Mesenchymal stem cell (in vitro differentiated cells and primary cell): ENCODE data around the gene GRK2.

Experiments used
- DNase-seq: peaks from one replicate; pipeline ENCODE4 v3.0.0-alpha.2; 2013
- H2AFZ ChIP-seq: one replicate; pipeline ENCODE4 v1.6.1; 2013; ENCODE audit warnings: low read depth, mild to moderate bottlenecking, control low read depth, inconsistent platforms, low read length, moderate library complexity
- H2AK5ac ChIP-seq: 2 replicates; pipeline ENCODE4 v1.6.1; 2013; ENCODE audit warnings: low read length, moderate library complexity, mild to moderate bottlenecking, inconsistent platforms; ENCODE audit not compliant: severe bottlenecking
- H2BK120ac ChIP-seq: one replicate; pipeline ENCODE4 v1.6.1; 2013; ENCODE audit warnings: low read depth, mild to moderate bottlenecking, inconsistent platforms, low read length, moderate library complexity
- H2BK12ac ChIP-seq, 2 experiments: one replicate each; pipeline ENCODE4 v1.6.1; 2013; ENCODE audit warnings: inconsistent platforms in 2 of 2, low read length in 2 of 2, mild to moderate bottlenecking in 2 of 2, moderate library complexity in 2 of 2, control low read depth in 1 of 2
- H2BK15ac ChIP-seq: one replicate; pipeline ENCODE4 v1.6.1; 2013; ENCODE audit warnings: mild to moderate bottlenecking, low read depth, inconsistent platforms; ENCODE audit not compliant: poor library complexity, severe bottlenecking
- H2BK5ac ChIP-seq: 2 replicates; pipeline ENCODE4 v1.6.1; 2013; ENCODE audit warnings: low read depth, mild to moderate bottlenecking, low read length, control low read depth, inconsistent platforms; ENCODE audit not compliant: poor library complexity, severe bottlenecking
- H3K14ac ChIP-seq, 2 experiments: one replicate each; pipeline ENCODE4 v1.6.1; 2013; ENCODE audit warnings: inconsistent platforms in 2 of 2, low read length in 2 of 2, control low read depth in 1 of 2, mild to moderate bottlenecking in 1 of 2, moderate library complexity in 1 of 2
- H3K18ac ChIP-seq, 2 experiments: one replicate each; pipeline ENCODE4 v1.6.1; 2013; ENCODE audit warnings: inconsistent platforms in 2 of 2, low read length in 2 of 2, control low read depth in 1 of 2, low read depth in 1 of 2, mild to moderate bottlenecking in 1 of 2
- H3K23ac ChIP-seq, 2 experiments: one replicate each; pipeline ENCODE4 v1.6.1; 2013; ENCODE audit warnings: inconsistent platforms in 2 of 2, low read length in 2 of 2, mild to moderate bottlenecking in 2 of 2, moderate library complexity in 2 of 2, control low read depth in 1 of 2
- H3K27ac ChIP-seq: 2 replicates; pipeline ENCODE4 v1.5.1; 2013; ENCODE audit warnings: mild to moderate bottlenecking, moderate library complexity, low read length, control low read depth, inconsistent platforms; ENCODE audit not compliant: poor library complexity, severe bottlenecking
- H3K27me3 ChIP-seq, 2 experiments: 2 replicates each; pipeline versions ENCODE4 v1.6.1 to v1.7.0; 2013; ENCODE audit warnings: low read length in 2 of 2, mild to moderate bottlenecking in 2 of 2, moderate library complexity in 2 of 2, control low read depth in 1 of 2, inconsistent platforms in 1 of 2; ENCODE audit not compliant: control insufficient read depth in 1 of 2, insufficient read depth in 1 of 2
- H3K36me3 ChIP-seq, 2 experiments: 2 replicates each; pipeline versions ENCODE4 v1.6.1 to v1.7.0; 2013; ENCODE audit warnings: low read length in 2 of 2, control low read depth in 1 of 2, inconsistent platforms in 1 of 2, low read depth in 1 of 2, mild to moderate bottlenecking in 1 of 2; ENCODE audit not compliant: insufficient read depth in 2 of 2, control insufficient read depth in 1 of 2
- H3K4ac ChIP-seq, 2 experiments: one replicate each; pipeline ENCODE4 v1.6.1; 2013; ENCODE audit warnings: inconsistent platforms in 2 of 2, low read length in 2 of 2, mild to moderate bottlenecking in 2 of 2, moderate library complexity in 2 of 2, control low read depth in 1 of 2, low read depth in 1 of 2
- H3K4me1 ChIP-seq: 2 replicates; pipeline ENCODE4 v1.6.1; 2013; ENCODE audit warnings: low read depth, low read length, control low read depth; ENCODE audit not compliant: control insufficient read depth, insufficient read depth
- H3K4me2 ChIP-seq: 2 replicates; pipeline ENCODE4 v1.6.1; 2013; ENCODE audit warnings: low read length, mild to moderate bottlenecking, inconsistent platforms; ENCODE audit not compliant: poor library complexity, severe bottlenecking
- H3K4me3 ChIP-seq, 2 experiments: 2 replicates each; pipeline versions ENCODE4 v1.5.1 to v1.7.0; 2013; ENCODE audit warnings: low read length in 2 of 2, mild to moderate bottlenecking in 2 of 2, control low read depth in 1 of 2, low read depth in 1 of 2; ENCODE audit not compliant: insufficient read depth in 1 of 2
- H3K79me1 ChIP-seq: replicated peaks from 2 replicates; pipeline ENCODE4 v1.6.1; 2013; ENCODE audit warnings: mild to moderate bottlenecking, control low read depth, low read length, inconsistent platforms; ENCODE audit not compliant: poor library complexity, severe bottlenecking
- H3K9ac ChIP-seq: 2 replicates; pipeline ENCODE4 v1.7.0; 2013; ENCODE audit warnings: mild to moderate bottlenecking, low read length, moderate library complexity
- H3K9me3 ChIP-seq: 2 replicates; pipeline ENCODE4 v1.7.0; 2013; ENCODE audit warnings: mild to moderate bottlenecking, low read length; ENCODE audit not compliant: control insufficient read depth
- H4K8ac ChIP-seq: one replicate; pipeline ENCODE4 v1.6.1; 2013; ENCODE audit warnings: inconsistent platforms, mild to moderate bottlenecking, low read length, moderate library complexity
- H4K91ac ChIP-seq: one replicate; pipeline ENCODE4 v1.6.1; 2013; ENCODE audit warnings: mild to moderate bottlenecking, low read length, inconsistent platforms
- WGBS: methylation state at CpG from one replicate; pipeline ENCODE4 v1.1.7; 2013; ENCODE audit warnings: mixed read lengths; 5-methylcytosine and 5-hydroxymethylcytosine counted together

GRK2 gene

DNA sequence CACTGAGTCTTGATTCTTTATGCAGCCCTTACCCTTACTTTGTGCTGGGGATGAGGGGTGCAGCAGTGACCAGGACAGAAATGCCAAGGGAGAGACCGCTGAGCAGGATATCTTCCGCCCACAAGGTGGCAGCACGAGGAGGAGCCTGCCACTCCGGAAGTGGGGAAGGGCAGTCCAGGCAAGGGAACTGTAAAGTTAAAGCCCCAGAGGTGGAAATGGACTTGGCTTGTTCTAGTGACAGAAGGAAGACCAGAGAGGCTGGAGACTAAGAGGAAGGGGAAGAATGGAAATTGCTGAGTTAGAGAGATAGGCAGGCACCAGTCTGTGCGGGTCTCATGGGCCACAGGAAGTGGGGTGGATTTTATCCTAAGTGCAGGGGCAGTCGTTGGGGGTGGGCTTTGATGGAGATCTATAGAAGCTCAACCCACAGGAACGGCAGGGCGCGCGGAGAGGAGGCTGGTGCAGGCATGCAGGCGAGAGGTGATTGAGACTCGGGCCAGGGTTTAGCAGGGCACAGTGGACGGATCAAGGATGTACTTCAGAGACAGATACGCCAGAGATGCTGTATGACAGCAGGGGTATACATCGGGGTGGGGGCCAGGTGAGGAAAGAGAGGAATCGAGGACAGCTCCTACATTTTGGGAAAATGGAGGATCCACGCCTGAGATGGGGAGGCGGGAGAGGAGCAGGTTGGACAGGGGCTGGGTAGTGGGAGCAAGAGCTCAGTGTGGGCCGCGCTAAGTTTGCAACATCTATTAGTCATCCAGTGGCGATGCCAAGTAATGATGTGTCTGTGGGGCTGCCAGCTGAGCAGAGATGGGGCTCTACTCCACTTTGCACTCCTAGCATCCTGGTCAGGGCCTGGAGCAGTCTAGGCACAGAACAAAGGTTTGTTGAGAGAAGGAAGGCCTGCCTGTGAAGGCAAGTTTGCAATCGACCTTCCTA lies 3.3 kb upstream of the GRK2 start:
- H3K4me2 ChIP-seq = no peak overlapping the region

DNA sequence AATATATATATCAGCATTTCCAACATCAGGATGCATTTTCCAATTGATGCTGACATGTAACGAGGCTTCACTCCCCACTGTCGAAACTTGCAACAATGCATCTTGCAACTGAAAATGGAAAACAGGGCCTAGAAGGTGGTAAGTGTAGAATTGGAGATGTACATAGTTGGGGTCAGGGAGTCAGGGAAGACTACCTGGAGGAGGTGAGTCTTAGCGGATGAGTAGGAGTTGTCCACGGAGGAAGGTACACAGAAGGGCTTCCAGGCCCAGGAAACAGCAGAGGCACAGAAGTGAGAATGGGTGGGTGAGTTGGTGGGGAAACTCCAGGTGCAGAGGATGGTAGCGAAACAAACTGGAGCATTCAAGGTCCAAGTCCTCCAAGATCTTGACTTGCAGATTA lies 2.0 kb upstream of the GRK2 start:
- H3K14ac ChIP-seq = no peak overlapping the region
- WGBS = 94% methylated on average over 5 of the region's 5 CpGs
- H4K8ac ChIP-seq = no peak overlapping the region
- H3K9ac ChIP-seq = peak overlapping the region; percentile 51
- H3K4me1 ChIP-seq = peaks cover 34% of the 10 kb centered on the region
- H2AK5ac ChIP-seq = no peak overlapping the region
- peaks cover 8 to 18% of the 10 kb centered on the region in 2 experiments for H3K36me3 ChIP-seq
- H3K18ac ChIP-seq = no peak overlapping the region
- DNase-seq = no peak
- no peak overlapping the region for H3K4me3 ChIP-seq
- no peak overlapping the region for H2AFZ ChIP-seq
- no peaks in the 10 kb centered on the region for H3K9me3 ChIP-seq
- no peak overlapping the region for H3K27ac ChIP-seq
- no peak overlapping the region for H2BK120ac ChIP-seq
- H2BK5ac ChIP-seq = no peak overlapping the region
- no peak overlapping the region for H3K4me2 ChIP-seq
- no peaks in the 10 kb centered on the region for H3K27me3 ChIP-seq
- no peak overlapping the region for H2BK12ac ChIP-seq
- no peak overlapping the region for H3K4ac ChIP-seq
- H3K23ac ChIP-seq = no peak overlapping the region
- H3K79me1 ChIP-seq = no peaks in the 10 kb centered on the region
- no peak overlapping the region for H4K91ac ChIP-seq
- H2BK15ac ChIP-seq = no peak overlapping the region

More for the DNA sequence above, 3.3 kb upstream of the GRK2 start:
- Histone ChIP-seq H2BK12ac (peak overlapping the region; percentile 23 to 29), H3K14ac (no peak overlapping the region), H2BK15ac (peak overlapping the region; percentile 29), H2BK120ac (peak overlapping the region; percentile 3), H3K4ac (peak overlapping the region; percentile 21 to 27), H3K18ac (peak overlapping the region; percentile 30 to 86), H2AK5ac (no peak overlapping the region), H3K36me3 (peaks cover 0 to 12% of the 10 kb centered on the region in 2 experiments), H4K8ac (peak overlapping the region; percentile 85), H3K9me3 (no peaks in the 10 kb centered on the region), H4K91ac (peak overlapping the region; percentile 53), H2BK5ac (no peak overlapping the region), H3K27me3 (no peaks in the 10 kb centered on the region), H3K9ac (peak overlapping the region; percentile 51), H3K4me1 (peaks cover 24% of the 10 kb centered on the region), H3K23ac (no peak overlapping the region), H3K4me3 (peak overlapping the region in 1 of 2 experiments; percentile 32), H3K27ac (no peak overlapping the region), H2AFZ (peak overlapping the region; percentile 84), H3K79me1 (no peaks in the 10 kb centered on the region)
- DNase-seq = peak; percentile 83
- WGBS = 66% methylated on average over 21 of the region's 22 CpGs

DNA sequence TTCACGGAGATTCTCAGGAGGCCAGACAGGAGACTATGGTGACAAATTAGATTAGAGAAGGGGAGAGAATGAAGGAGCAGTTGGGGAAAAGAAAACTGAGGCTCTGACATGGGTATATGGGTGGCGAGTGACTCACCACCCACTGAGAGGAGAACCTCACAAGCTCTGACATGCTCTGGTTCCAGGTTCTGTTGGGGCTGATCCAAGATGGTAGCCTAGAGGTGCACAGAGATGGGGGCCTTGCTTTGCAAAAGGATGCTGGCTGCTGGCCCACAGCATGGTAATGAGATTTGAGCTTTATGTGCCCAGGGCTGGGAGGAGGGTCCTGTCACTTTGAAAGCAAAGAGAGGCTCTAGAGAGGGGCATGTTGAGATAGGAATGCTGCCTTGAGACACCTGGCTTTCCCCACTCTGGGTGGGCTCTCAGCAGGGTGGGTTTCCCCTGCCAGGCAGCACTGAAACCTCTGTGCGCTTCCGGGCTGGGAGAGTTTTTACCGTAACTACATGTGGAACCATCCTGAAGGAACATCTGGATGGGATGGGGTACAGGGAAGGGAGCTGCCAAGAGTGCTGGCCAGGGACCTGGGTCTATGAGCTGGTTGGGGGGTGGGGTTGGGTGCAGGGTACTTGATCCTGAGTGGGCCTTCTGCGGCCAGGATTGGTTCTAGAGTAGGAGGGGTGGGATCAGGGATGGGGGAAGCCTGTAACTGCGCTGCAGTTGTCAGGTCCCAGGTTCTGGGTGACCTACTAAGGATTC lies 1.2 kb upstream of the GRK2 start:
- Histone ChIP-seq H3K79me1 (no peaks in the 10 kb centered on the region), H3K4me3 (no peak overlapping the region), H4K91ac (no peak overlapping the region), H3K27ac (no peak overlapping the region), H3K14ac (no peak overlapping the region), H2BK5ac (no peak overlapping the region), H2AK5ac (no peak overlapping the region), H2BK12ac (no peak overlapping the region), H3K18ac (no peak overlapping the region), H3K27me3 (no peaks in the 10 kb centered on the region), H3K9ac (no peak overlapping the region), H2BK120ac (no peak overlapping the region), H2AFZ (no peak overlapping the region), H4K8ac (no peak overlapping the region), H3K23ac (no peak overlapping the region), H3K4me2 (no peak overlapping the region), H3K36me3 (peaks cover 9 to 21% of the 10 kb centered on the region in 2 experiments), H2BK15ac (peak overlapping the region; percentile 19), H3K4me1 (peaks cover 42% of the 10 kb centered on the region), H3K9me3 (no peaks in the 10 kb centered on the region), H3K4ac (no peak overlapping the region)
- WGBS = 87% methylated on average over 7 of the region's 7 CpGs
- no peak for DNase-seq
